Subcutaneous preadipocyte (primary cell): ENCODE data around the gene KLHL22. TPM values are rescaled to one million over a fixed set of nuclear protein-coding genes. Genes with fewer than 3 reads are reported as not detected.

Source experiments
- small RNA-seq: library from RNA; depleted of rRNA; stranded (forward); fragments of <200 nt; gene quantifications from one replicate; pipeline ENCODE3, GENCODE V24; 2012
- total RNA-seq: library from RNA; depleted of rRNA; stranded (reverse); fragments of >200 nt; gene quantifications from 2 replicates; pipeline ENCODE4 v1.2.3, GENCODE V29; 2012

The KLHL22 gene, protein sequence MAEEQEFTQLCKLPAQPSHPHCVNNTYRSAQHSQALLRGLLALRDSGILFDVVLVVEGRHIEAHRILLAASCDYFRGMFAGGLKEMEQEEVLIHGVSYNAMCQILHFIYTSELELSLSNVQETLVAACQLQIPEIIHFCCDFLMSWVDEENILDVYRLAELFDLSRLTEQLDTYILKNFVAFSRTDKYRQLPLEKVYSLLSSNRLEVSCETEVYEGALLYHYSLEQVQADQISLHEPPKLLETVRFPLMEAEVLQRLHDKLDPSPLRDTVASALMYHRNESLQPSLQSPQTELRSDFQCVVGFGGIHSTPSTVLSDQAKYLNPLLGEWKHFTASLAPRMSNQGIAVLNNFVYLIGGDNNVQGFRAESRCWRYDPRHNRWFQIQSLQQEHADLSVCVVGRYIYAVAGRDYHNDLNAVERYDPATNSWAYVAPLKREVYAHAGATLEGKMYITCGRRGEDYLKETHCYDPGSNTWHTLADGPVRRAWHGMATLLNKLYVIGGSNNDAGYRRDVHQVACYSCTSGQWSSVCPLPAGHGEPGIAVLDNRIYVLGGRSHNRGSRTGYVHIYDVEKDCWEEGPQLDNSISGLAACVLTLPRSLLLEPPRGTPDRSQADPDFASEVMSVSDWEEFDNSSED
- total RNA-seq: 19.8 and 22.5 TPM in 2 replicates

DNA sequence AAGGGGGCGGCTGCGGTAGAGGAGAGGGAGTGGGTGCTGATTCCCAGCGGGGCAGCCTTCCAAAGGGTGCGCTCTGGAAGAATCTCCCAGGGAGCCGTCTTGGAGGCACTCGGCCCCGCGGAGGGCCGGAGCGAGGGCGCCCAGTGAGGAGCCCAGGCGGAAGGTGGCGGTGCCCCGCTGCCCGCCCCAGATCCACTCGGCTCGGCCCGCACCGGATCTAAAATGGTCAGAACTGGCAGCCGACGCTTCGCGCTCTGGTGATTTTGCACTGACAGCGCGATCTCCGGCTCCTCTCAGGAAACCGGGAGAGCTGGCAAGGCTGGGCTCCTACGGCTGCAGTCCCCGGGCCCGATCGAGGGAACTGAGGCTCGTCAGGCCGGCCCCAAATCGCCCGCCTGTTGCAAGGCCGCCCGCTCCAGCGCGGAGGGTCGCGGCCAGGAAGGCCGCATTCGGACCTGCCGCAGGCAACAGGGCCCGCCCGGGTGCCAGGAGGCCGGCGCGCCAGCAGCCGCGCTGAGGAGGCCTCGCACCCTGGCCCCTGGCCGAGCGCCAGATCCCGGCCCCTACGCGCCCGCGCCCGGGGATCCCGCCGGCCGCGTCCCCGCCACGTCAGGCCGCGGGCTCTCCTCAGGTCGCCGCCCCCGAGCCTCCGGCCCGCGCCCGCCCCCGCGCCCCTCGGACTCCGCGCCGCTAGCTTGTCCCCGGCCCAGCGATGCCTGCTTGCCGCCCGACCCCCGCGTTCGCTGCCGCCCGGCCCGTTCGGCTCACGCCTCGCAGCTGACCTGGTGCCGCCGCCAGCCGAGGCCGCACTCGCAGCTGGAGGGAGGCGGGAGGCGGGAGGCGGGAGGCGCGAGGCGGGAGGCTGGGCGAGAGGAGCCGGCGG lies at the start of gene KLHL22:
Gene KLHL22, minus strand, starts transcription at position 818 of the 883 bp plus-strand sequence. CDS start 6,584 bp downstream, outside the sequence.

DNA sequence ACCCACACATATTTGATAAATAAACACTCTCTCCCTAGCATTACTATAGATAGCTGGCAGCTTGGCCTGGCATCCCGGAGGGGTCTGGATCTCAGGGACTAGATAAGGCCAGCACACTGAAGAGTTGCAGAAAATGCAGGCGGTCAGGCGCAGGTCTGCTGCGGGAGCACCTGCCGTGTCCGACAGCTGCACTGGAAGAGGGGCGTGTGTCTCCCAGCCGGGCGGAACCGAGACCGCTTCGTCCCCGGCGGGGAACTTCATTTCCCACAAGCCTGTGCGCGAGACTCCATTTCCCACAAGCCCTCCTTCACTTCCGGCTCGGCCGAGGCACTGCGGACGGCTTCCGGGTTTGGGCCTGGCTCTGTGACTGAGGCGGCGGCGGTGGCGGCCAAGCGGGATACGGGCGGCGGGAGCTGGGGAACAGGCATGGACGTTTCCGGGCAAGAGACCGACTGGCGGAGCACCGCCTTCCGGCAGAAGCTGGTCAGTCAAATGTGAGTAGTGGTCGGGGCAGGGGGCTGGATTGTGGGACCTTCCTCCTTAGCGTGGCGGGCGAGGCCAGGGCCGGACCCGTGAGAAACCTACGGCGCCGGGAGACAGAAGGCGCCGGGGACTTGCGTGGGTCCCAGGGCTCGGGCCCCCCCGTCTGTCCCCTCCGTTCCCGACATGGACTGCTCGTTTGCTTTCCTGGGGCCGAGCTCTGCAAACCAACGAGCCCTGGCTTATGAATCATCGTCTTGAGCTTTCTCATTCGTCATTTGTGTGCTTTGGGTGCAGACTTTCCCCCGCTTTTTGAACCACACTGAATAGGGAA lies 11.9 kb upstream of the KLHL22 start, which contains the start of gene MED15:
Gene MED15, plus strand, starts transcription at position 358 of the 814 bp plus-strand sequence. Its CDS starts 69 bp downstream, at position 427.

DNA sequence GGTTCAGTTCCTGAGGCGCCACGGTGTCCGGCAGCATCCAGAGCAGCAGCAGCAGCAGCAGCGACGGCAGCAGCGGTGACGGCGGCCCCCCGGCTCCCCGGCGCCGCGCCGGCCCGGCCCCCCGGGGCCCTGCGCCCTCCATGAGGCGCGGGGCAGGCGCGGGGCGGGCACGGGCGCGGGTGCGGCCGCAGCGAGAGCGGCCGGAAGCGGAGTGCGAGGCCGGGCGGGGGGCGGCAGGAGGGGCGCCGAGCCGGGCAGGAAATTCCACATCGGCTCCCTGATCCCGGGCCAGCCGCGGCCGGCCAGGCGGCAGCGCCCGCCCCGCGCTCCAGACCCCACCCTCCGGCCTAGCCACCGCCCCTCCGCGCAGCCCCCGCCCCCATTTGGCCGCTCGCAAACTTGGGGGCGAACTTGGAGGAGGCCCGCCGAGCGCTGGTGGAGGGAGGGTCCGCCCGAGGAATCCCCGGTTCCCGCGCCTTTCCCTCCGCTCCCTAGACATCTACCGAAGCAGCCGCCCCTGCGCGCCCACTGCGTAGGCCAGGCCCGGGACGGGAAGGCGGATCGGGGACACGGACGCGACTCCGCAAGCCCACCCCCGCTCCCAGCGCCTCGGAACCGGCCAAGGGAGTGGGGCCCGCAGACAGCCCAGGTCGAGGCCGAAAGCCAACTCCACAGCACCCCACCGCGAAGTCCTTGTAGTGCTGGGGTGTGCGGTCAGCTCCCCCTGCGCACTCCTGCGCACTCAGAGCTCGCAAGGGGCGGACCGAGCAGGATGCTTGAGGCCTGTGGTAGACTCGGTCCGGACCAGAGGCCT lies 57.8 kb downstream of the KLHL22 start, which contains the start of gene SCARF2:
Gene SCARF2, minus strand, starts transcription at position 213 of the 814 bp plus-strand sequence. Its CDS starts 71 bp downstream, at position 142.

DNA sequence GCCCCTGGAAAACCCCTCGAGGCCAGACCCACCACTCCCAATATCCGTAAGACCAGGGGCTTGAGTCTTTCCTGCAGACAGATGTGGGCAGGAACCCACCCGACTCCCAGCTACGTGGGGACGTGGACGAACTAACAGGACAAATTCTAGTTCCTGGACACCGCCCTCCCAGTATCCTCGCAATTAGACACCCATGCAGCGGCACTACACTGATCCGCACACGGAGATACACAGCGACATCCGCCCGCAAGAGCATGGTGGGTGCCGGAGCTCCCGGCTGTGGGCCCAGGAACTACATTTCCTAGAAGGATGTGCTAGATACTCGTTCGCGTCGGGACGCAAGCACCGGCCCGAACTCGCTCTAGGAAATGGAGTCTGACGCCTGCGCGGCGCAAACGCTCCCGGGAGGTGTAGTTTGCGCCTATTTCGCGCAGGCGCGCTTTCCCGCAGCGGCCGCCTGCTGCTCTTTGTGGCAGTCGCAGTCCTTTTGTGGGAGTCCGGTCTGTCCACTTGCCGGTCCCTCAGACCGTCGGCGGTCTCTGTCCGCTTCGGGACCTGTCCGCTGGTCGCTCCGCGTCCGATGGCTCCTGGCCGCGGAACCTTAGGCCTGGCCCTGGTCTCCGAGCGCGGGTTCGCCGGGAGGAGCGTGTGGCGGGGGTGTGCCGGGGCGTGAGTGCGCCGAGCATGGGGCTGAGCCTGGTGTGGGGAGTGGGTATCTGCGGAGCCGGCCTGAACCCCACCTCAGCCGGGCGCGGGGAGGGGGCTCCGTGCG lies 101.7 kb downstream of the KLHL22 start, which contains the start of gene ZNF74:
Gene ZNF74, plus strand, starts transcription at position 447 of the 772 bp plus-strand sequence. CDS start 478 bp downstream, outside the sequence.

Small RNA genes within 50 kb of the gene (small RNA-seq; reads per million reads assigned to genes)
- gene RF00019: not detected
- not detected for gene RN7SL812P
- gene RNU6-225P: not detected
- gene RNY1P9: not detected

Other genes starting within 250 kb of the KLHL22 start
- 0.59 TPM in 1 of 2 replicates, not detected in the other for gene RTN4R, start 227.5 kb downstream of the KLHL22 start, total RNA-seq
- gene DGCR6L, start 175.7 kb downstream of the KLHL22 start, total RNA-seq: 35.0 and 41.5 TPM in 2 replicates
- 5.5 and 7.0 TPM in 2 replicates for gene ZNF74, start 101.6 kb downstream of the KLHL22 start, total RNA-seq
- 8.0 and 9.6 TPM in 2 replicates for gene SCARF2, start 58.0 kb downstream of the KLHL22 start, total RNA-seq
- gene MED15, start 11.8 kb upstream of the KLHL22 start, total RNA-seq: 39.3 and 52.4 TPM in 2 replicates